HG02852 (cell line): ENCODE results near the gene SBK1.

Source experiments
- ATAC-seq: cut with Tn5 transposase; IDR thresholded peaks from one replicate; pipeline ENCODE4 v1.9.1; 2021; ENCODE audit warnings: mild to moderate bottlenecking, moderate library complexity; ENCODE audit not compliant: unreplicated experiment

Gene SBK1

GRCh38 chr16:28280881-28281836, 11.2 kb upstream of the SBK1 start:
- ATAC-seq = no peak

GRCh38 chr16:28282045-28282444, 10.3 kb upstream of the SBK1 start:
- no peak for ATAC-seq

GRCh38 chr16:28283173-28283572, 9.2 kb upstream of the SBK1 start:
- no peak for ATAC-seq

GRCh38 chr16:28283798-28284577, 8.3 kb upstream of the SBK1 start:
- ATAC-seq = no peak

GRCh38 chr16:28285649-28286048, 6.7 kb upstream of the SBK1 start:
- no peak for ATAC-seq

- no peak for ATAC-seq
These were observed 4.2 kb upstream of the SBK1 start for GRCh38 chr16:28288114-28288513.

- no peak for ATAC-seq
These were observed 3.3 kb upstream of the SBK1 start for GRCh38 chr16:28289048-28289447.

GRCh38 chr16:28289939-28290858, 2.1 kb upstream of the SBK1 start:
- no peak for ATAC-seq

- ATAC-seq = no peak
These were observed 1.5 kb upstream of the SBK1 start for GRCh38 chr16:28290859-28291254.

GRCh38 chr16:28292731-28293600, 641 bp downstream of the SBK1 start:
- no peak for ATAC-seq

- ATAC-seq = no peak
These were observed 1.3 kb downstream of the SBK1 start for GRCh38 chr16:28293601-28293960.

GRCh38 chr16:28294201-28294600, 1.9 kb downstream of the SBK1 start:
- no peak for ATAC-seq

GRCh38 chr16:28295276-28295675, 3.0 kb downstream of the SBK1 start:
- ATAC-seq = no peak

- ATAC-seq = no peak
These were observed 5.0 kb downstream of the SBK1 start for GRCh38 chr16:28297308-28297707.

GRCh38 chr16:28297784-28298510, 5.6 kb downstream of the SBK1 start:
- ATAC-seq = no peak

GRCh38 chr16:28298511-28298878, 6.2 kb downstream of the SBK1 start:
- no peak for ATAC-seq

- no peak for ATAC-seq
These were observed 8.0 kb downstream of the SBK1 start for GRCh38 chr16:28300327-28300726.

GRCh38 chr16:28301154-28301553, 8.8 kb downstream of the SBK1 start:
- ATAC-seq = no peak

- ATAC-seq = no peak
These were observed 9.3 kb downstream of the SBK1 start for GRCh38 chr16:28301620-28302019.
